Hepatocyte (in vitro differentiated cells): ENCODE results near the gene HSPA14. TPM values are rescaled to one million over a fixed set of nuclear protein-coding genes. Genes with fewer than 3 reads are reported as not detected.

Experiments used
- DNase-seq: peaks from one replicate; pipeline ENCODE4 v3.0.0-alpha.2; 2016; ENCODE audit warnings: low spot score
- H2AFZ ChIP-seq: fragments of 200-600 bp; sonication (generic); 2 replicates; pipeline ENCODE4 v1.6.0; 2016; ENCODE audit warnings: antibody characterized with exemption, mild to moderate bottlenecking
- H3K27ac ChIP-seq: fragments of 200-600 bp; sonication (generic); 2 replicates; pipeline ENCODE4 v1.5.1; 2016; ENCODE audit warnings: mild to moderate bottlenecking
- H3K27me3 ChIP-seq: fragments of 200-600 bp; sonication (generic); 2 replicates; pipeline ENCODE4 v1.6.1; 2016
- H3K36me3 ChIP-seq: fragments of 200-600 bp; sonication (generic); replicated peaks from 2 replicates; pipeline ENCODE4 v1.5.1; 2016; ENCODE audit warnings: low read depth; ENCODE audit not compliant: insufficient read depth
- H3K4me1 ChIP-seq: fragments of 200-600 bp; sonication (generic); 2 replicates; pipeline ENCODE4 v1.5.1; 2016; ENCODE audit warnings: mild to moderate bottlenecking, moderate library complexity; ENCODE audit not compliant: insufficient read depth
- H3K4me2 ChIP-seq: fragments of 200-600 bp; sonication (generic); 2 replicates; pipeline ENCODE4 v1.6.0; 2016
- H3K4me3 ChIP-seq: fragments of 200-600 bp; sonication (generic); 2 replicates; pipeline ENCODE4 v1.5.1; 2016; ENCODE audit warnings: mild to moderate bottlenecking
- H3K79me2 ChIP-seq: fragments of 200-600 bp; sonication (generic); 2 replicates; pipeline ENCODE4 v1.6.0; 2017; ENCODE audit warnings: mild to moderate bottlenecking
- H3K9me2 ChIP-seq: fragments of 200-600 bp; sonication (generic); replicated peaks from 2 replicates; pipeline ENCODE4 v1.6.0; 2017; ENCODE audit warnings: mild to moderate bottlenecking; ENCODE audit not compliant: insufficient read depth
- H3K9me3 ChIP-seq: fragments of 200-600 bp; sonication (generic); 2 replicates; pipeline ENCODE4 v1.5.1; 2016; ENCODE audit warnings: low read depth, mild to moderate bottlenecking
- H4K20me1 ChIP-seq: fragments of 200-600 bp; sonication (generic); 2 replicates; pipeline ENCODE4 v1.6.0; 2016; ENCODE audit warnings: mild to moderate bottlenecking; ENCODE audit not compliant: insufficient read depth, poor library complexity, severe bottlenecking
- EZH2 ChIP-seq: fragments of 200-600 bp; sonication (generic); IDR thresholded peaks from 2 replicates; pipeline ENCODE4 v1.6.1; 2016; ENCODE audit warnings: antibody characterized with exemption, mild to moderate bottlenecking, borderline replicate concordance
- EZH2phosphoT487 ChIP-seq: fragments of 200-600 bp; sonication (generic); IDR thresholded peaks from one replicate; pipeline ENCODE4 v1.6.1; 2018; ENCODE audit warnings: antibody characterized with exemption, mild to moderate bottlenecking, low read depth, moderate library complexity; ENCODE audit not compliant: unreplicated experiment, severe bottlenecking
- WGBS: methylation state at CpG from one replicate; pipeline ENCODE4 v1.1.6; 2016; ENCODE audit warnings: low lambda C conversion rate; ENCODE audit errors: missing lambda C conversion rate; 5-methylcytosine and 5-hydroxymethylcytosine counted together
- polyA plus RNA-seq: library from polyadenylated mRNA; unstranded; fragments of >200 nt; fragmentation: Nextera tagmentation; extraction: Ambion mirVana; gene quantifications from 2 replicates; pipeline ENCODE4 v1.2.1, GENCODE V29; 2016
- total RNA-seq: library from RNA; depleted of rRNA; stranded (reverse); fragments of >200 nt; gene quantifications from 2 replicates; pipeline ENCODE4 v1.2.3, GENCODE V29; 2014
- TF ChIP-seq, protein P1 (sequence below): fragments of 200-600 bp; sonication (generic); IDR thresholded peaks from 2 replicates; pipeline ENCODE4 v1.5.1; 2016; ENCODE audit warnings: antibody characterized with exemption, mild to moderate bottlenecking; ENCODE audit not compliant: poor library complexity

Gene HSPA14
- total and polyA plus RNA-seq, 2 experiments from 2014 or later = 9.9 to 20.2 TPM

DNA sequence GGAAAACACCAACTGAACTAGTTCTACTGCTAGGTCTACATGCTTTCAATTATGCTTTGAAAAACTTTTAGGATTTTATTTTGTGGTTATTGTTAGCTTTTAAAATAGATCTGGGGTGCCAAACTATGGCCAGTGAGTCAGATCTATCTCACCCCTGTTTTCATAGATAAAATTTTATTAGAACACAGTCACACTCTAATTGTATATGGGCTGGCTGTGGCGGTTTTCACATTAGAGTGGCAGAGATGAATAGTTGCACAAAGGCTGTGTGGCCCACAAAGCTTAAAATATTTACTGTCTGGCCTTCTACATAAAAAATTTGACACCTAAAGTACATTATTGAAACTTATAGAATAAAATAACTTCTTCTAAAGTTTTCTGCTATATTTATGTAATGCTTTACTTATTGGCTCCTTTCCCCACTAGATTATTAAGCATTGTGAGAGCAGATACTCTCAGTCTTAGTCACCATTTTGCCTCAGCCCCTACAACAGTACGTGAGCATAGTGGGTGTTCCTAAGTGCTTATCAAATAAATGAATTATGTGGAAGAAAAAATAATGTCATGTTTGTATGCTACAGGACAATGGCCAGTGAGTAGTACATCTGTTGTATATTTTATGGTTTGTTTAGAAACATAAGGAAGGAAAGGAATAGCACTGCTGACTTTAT is 35.1 kb downstream of the HSPA14 start:
- TF ChIP-seq EZH2 (no peak), EZH2phosphoT487 (no peak)
- TF ChIP-seq, protein P1, sequence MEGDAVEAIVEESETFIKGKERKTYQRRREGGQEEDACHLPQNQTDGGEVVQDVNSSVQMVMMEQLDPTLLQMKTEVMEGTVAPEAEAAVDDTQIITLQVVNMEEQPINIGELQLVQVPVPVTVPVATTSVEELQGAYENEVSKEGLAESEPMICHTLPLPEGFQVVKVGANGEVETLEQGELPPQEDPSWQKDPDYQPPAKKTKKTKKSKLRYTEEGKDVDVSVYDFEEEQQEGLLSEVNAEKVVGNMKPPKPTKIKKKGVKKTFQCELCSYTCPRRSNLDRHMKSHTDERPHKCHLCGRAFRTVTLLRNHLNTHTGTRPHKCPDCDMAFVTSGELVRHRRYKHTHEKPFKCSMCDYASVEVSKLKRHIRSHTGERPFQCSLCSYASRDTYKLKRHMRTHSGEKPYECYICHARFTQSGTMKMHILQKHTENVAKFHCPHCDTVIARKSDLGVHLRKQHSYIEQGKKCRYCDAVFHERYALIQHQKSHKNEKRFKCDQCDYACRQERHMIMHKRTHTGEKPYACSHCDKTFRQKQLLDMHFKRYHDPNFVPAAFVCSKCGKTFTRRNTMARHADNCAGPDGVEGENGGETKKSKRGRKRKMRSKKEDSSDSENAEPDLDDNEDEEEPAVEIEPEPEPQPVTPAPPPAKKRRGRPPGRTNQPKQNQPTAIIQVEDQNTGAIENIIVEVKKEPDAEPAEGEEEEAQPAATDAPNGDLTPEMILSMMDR = no peak
- peaks cover 10% of the 10 kb centered on the region for H3K4me1 ChIP-seq

DNA sequence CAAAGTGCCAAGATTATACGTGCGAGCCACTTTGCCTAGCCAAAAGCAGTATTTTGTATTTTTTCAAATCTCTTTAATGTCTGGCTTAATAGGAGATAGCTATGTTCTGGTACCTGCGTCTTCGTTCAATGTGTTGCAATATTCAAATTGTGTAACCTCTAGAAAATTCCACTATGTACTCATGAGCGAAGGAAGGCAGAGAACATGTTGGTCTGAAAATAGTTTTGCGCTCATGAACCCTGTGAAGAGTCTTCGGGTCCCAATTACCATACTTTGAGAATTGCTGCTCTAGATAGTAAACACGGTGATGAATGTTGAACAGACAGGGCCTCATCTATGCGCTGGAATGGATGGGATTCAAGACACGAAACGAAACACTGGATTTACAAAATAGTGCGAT is 37.8 kb downstream of the HSPA14 start:
- DNase-seq = no peak
- no peaks in the 10 kb centered on the region for H3K9me2 ChIP-seq
- 92% methylated on average over 12 of the region's 12 CpGs for WGBS
- peak overlapping the region; percentile 99 for H3K27ac ChIP-seq
- TF ChIP-seq EZH2 = no peak
- no peak for TF ChIP-seq EZH2phosphoT487
- TF ChIP-seq, protein P1 = no peak
- no peaks in the 10 kb centered on the region for H3K9me3 ChIP-seq
- H2AFZ ChIP-seq = no peak overlapping the region
- no peaks in the 10 kb centered on the region for H3K36me3 ChIP-seq
- H3K27me3 ChIP-seq = no peaks in the 10 kb centered on the region
- peaks cover 41% of the 10 kb centered on the region for H3K79me2 ChIP-seq
- peaks cover 10% of the 10 kb centered on the region for H3K4me1 ChIP-seq
- no peak overlapping the region for H3K4me2 ChIP-seq
- no peak overlapping the region for H3K4me3 ChIP-seq
- H4K20me1 ChIP-seq = no peaks in the 10 kb centered on the region

More for the DNA sequence above, 35.1 kb downstream of the HSPA14 start:
- Histone ChIP-seq H4K20me1 (no peaks in the 10 kb centered on the region), H3K27ac (no peak overlapping the region), H3K9me2 (no peaks in the 10 kb centered on the region), H3K79me2 (peaks cover 21% of the 10 kb centered on the region), H3K36me3 (no peaks in the 10 kb centered on the region), H3K27me3 (no peaks in the 10 kb centered on the region), H2AFZ (no peak overlapping the region), H3K4me3 (no peak overlapping the region), H3K9me3 (no peaks in the 10 kb centered on the region), H3K4me2 (no peak overlapping the region)
- 80% methylated on average over 2 of the region's 2 CpGs for WGBS
- DNase-seq = no peak

DNA sequence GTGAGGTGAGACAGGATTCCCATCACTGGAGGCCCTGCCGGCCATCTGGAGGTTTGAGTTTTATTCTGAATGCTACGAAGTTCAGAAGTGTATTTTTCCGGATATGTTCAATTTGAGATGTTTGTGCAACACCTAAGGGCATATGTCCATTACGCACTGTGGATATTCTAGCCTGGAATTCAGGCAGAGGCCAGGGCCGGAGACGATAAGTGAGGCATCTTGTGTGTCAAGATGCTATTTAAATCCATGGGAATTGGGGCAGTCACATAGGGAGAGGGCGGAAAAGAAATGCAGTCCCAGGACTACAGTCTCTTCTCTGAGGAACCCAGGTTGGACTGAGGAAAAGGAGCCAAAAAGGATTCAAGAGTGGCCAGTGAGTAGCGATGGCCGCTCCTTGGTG is 38.7 kb downstream of the HSPA14 start:
- 91% methylated on average over 9 of the region's 9 CpGs for WGBS
- H3K4me3 ChIP-seq = no peak overlapping the region
- DNase-seq = no peak
- H3K9me2 ChIP-seq = no peaks in the 10 kb centered on the region
- peak overlapping the region; percentile 99 for H3K27ac ChIP-seq
- no peaks in the 10 kb centered on the region for H3K36me3 ChIP-seq
- peak overlapping the region; percentile 85 for H3K4me2 ChIP-seq
- no peak for TF ChIP-seq EZH2
- TF ChIP-seq, protein P1 = no peak
- no peaks in the 10 kb centered on the region for H3K27me3 ChIP-seq
- no peaks in the 10 kb centered on the region for H3K9me3 ChIP-seq
- peaks cover 10% of the 10 kb centered on the region for H3K4me1 ChIP-seq
- peaks cover 49% of the 10 kb centered on the region for H3K79me2 ChIP-seq
- no peak overlapping the region for H2AFZ ChIP-seq
- no peaks in the 10 kb centered on the region for H4K20me1 ChIP-seq
